Hematopoietic multipotent progenitor cell treated with erythropoietin and hydrocortisone succinate and interleukin-3 and kit ligand, for 6 days (in vitro differentiated cells): Measurements from ENCODE around the gene HIP1.

Source experiments
- DNase-seq: peaks from one replicate; pipeline ENCODE4 v3.0.0-alpha.2; 2015

Gene HIP1

GRCh38 chr7:75667938-75668337 lies 70.8 kb downstream of the HIP1 start:
- DNase-seq, result no peak

- peak; percentile 69 for DNase-seq
Measured at GRCh38 chr7:75663302-75663907, 75.3 kb downstream of the HIP1 start.

- no peak for DNase-seq
Measured at GRCh38 chr7:75662579-75663301, 76.0 kb downstream of the HIP1 start.

- no peak for DNase-seq
Measured at GRCh38 chr7:75660566-75661215, 78.0 kb downstream of the HIP1 start.

GRCh38 chr7:75658802-75659201 lies 79.9 kb downstream of the HIP1 start:
- DNase-seq, result no peak

- no peak for DNase-seq
Measured at GRCh38 chr7:75658369-75658768, 80.4 kb downstream of the HIP1 start.

- DNase-seq, result no peak
Measured at GRCh38 chr7:75657866-75658265, 80.9 kb downstream of the HIP1 start.

- DNase-seq, result no peak
Measured at GRCh38 chr7:75656740-75657139, 82.0 kb downstream of the HIP1 start.

GRCh38 chr7:75655536-75655935 lies 83.2 kb downstream of the HIP1 start:
- no peak for DNase-seq

- no peak for DNase-seq
Measured at GRCh38 chr7:75654855-75655254, 83.9 kb downstream of the HIP1 start.

- no peak for DNase-seq
Measured at GRCh38 chr7:75653651-75654050, 85.1 kb downstream of the HIP1 start.

- DNase-seq, result peak; percentile 27
Measured at GRCh38 chr7:75652788-75653187, 86.0 kb downstream of the HIP1 start.

- DNase-seq, result peak; percentile 85
Measured at GRCh38 chr7:75650681-75651080, 88.1 kb downstream of the HIP1 start.

GRCh38 chr7:75650062-75650461 lies 88.7 kb downstream of the HIP1 start:
- no peak for DNase-seq

- DNase-seq, result no peak
Measured at GRCh38 chr7:75649462-75649861, 89.3 kb downstream of the HIP1 start.

- no peak for DNase-seq
Measured at GRCh38 chr7:75647709-75648438, 90.9 kb downstream of the HIP1 start.

- DNase-seq, result no peak
Measured at GRCh38 chr7:75646571-75647102, 92.1 kb downstream of the HIP1 start.

- DNase-seq, result no peak
Measured at GRCh38 chr7:75645570-75645969, 93.2 kb downstream of the HIP1 start.

GRCh38 chr7:75644589-75644988 lies 94.2 kb downstream of the HIP1 start:
- DNase-seq, result no peak

- peak; percentile 92 for DNase-seq
Measured at GRCh38 chr7:75642810-75643486, 95.8 kb downstream of the HIP1 start.

- DNase-seq, result no peak
Measured at GRCh38 chr7:75640201-75640600, 98.5 kb downstream of the HIP1 start.

GRCh38 chr7:75639886-75640190 lies 98.9 kb downstream of the HIP1 start:
- DNase-seq, result no peak
